H9 (cell line): Measurements from ENCODE around the gene C19orf44. TPM values are rescaled to one million over a fixed set of nuclear protein-coding genes. Genes with fewer than 3 reads are reported as not detected.

Experiments used
- DNase-seq: peaks from one replicate; pipeline ENCODE4 v3.0.0-alpha.2; 2017
- H2AFZ ChIP-seq: one replicate; pipeline ENCODE4 v1.6.1; 2013; ENCODE audit warnings: mild to moderate bottlenecking, low read length, control low read depth, moderate library complexity
- H2AK5ac ChIP-seq: 2 replicates; pipeline ENCODE4 v1.6.1; 2013; ENCODE audit warnings: low read length, control low read depth, mixed read lengths; ENCODE audit not compliant: insufficient read length
- H2BK120ac ChIP-seq: one replicate; pipeline ENCODE4 v1.6.1; 2013; ENCODE audit warnings: low read depth, mild to moderate bottlenecking, low read length, control low read depth, inconsistent platforms; ENCODE audit not compliant: poor library complexity, severe bottlenecking
- H2BK12ac ChIP-seq: 2 replicates; pipeline ENCODE4 v1.6.1; 2013; ENCODE audit warnings: low read length, control low read depth, mixed read lengths, low read depth; ENCODE audit not compliant: insufficient read length
- H2BK15ac ChIP-seq: 2 replicates; pipeline ENCODE4 v1.6.1; 2013; ENCODE audit warnings: low read depth, low read length, control low read depth
- H2BK20ac ChIP-seq: one replicate; pipeline ENCODE4 v1.6.1; 2013; ENCODE audit warnings: low read depth, mild to moderate bottlenecking, low read length, control low read depth, inconsistent platforms; ENCODE audit not compliant: poor library complexity, severe bottlenecking
- H2BK5ac ChIP-seq: 2 replicates; pipeline ENCODE4 v1.6.1; 2013; ENCODE audit warnings: low read length, control low read depth, mixed read lengths; ENCODE audit not compliant: insufficient read length
- H3K14ac ChIP-seq: 2 replicates; pipeline ENCODE4 v1.6.1; 2013; ENCODE audit warnings: low read length, control low read depth; ENCODE audit not compliant: insufficient read depth
- H3K18ac ChIP-seq: 2 replicates; pipeline ENCODE4 v1.6.1; 2013; ENCODE audit warnings: low read depth, mild to moderate bottlenecking, mixed read lengths, low read length, control low read depth; ENCODE audit not compliant: insufficient read length
- H3K23ac ChIP-seq: 2 replicates; pipeline ENCODE4 v1.6.1; 2013; ENCODE audit warnings: low read length, control low read depth, mixed read lengths, low read depth; ENCODE audit not compliant: insufficient read length
- H3K23me2 ChIP-seq: 2 replicates; pipeline ENCODE4 v1.6.1; 2013; ENCODE audit warnings: low read depth, mild to moderate bottlenecking, mixed read lengths, low read length, control low read depth; ENCODE audit not compliant: insufficient read length, poor library complexity, severe bottlenecking
- H3K27ac ChIP-seq: 2 replicates; pipeline ENCODE4 v1.5.1; 2013; ENCODE audit warnings: low read length, control low read depth, mixed read lengths, low read depth; ENCODE audit not compliant: insufficient read length
- H3K27me3 ChIP-seq: 2 replicates; pipeline ENCODE4 v1.6.1; 2013; ENCODE audit warnings: low read length, control low read depth, inconsistent platforms; ENCODE audit not compliant: insufficient read depth
- H3K4ac ChIP-seq: 2 replicates; pipeline ENCODE4 v1.6.1; 2013; ENCODE audit warnings: low read depth, mild to moderate bottlenecking, control low read depth, inconsistent platforms, low read length, moderate library complexity
- H3K4me1 ChIP-seq: 2 replicates; pipeline ENCODE4 v1.6.1; 2013; ENCODE audit warnings: low read length, control low read depth, inconsistent platforms; ENCODE audit not compliant: insufficient read depth
- H3K4me2 ChIP-seq: 2 replicates; pipeline ENCODE4 v1.6.1; 2013; ENCODE audit warnings: low read length, control low read depth, mixed read lengths; ENCODE audit not compliant: insufficient read length, insufficient read depth
- H3K56ac ChIP-seq: 2 replicates; pipeline ENCODE4 v1.6.1; 2013; ENCODE audit warnings: low read depth, mild to moderate bottlenecking, mixed read lengths, low read length, control low read depth; ENCODE audit not compliant: insufficient read length
- H3K79me1 ChIP-seq: 2 replicates; pipeline ENCODE4 v1.6.1; 2013; ENCODE audit warnings: low read depth, mild to moderate bottlenecking, moderate library complexity, low read length, control low read depth, inconsistent platforms; ENCODE audit not compliant: insufficient read depth, poor library complexity, severe bottlenecking
- H3K79me2 ChIP-seq: 2 replicates; pipeline ENCODE4 v1.6.1; 2013; ENCODE audit warnings: low read length, control low read depth, inconsistent platforms; ENCODE audit not compliant: insufficient read depth
- H3K9ac ChIP-seq: 2 replicates; pipeline ENCODE4 v1.6.1; 2013; ENCODE audit warnings: low read length, control low read depth, mixed read lengths; ENCODE audit not compliant: insufficient read length; ENCODE audit errors: extremely low read depth
- H3K9me3 ChIP-seq: one replicate; pipeline ENCODE4 v1.6.1; 2013; ENCODE audit warnings: low read depth, low read length, inconsistent platforms; ENCODE audit not compliant: control insufficient read depth
- H3T11ph ChIP-seq: one replicate; pipeline ENCODE4 v1.6.1; 2013; ENCODE audit warnings: mild to moderate bottlenecking, low read length, control low read depth, inconsistent platforms
- H4K20me1 ChIP-seq: one replicate; pipeline ENCODE4 v1.6.1; 2013; ENCODE audit not compliant: control insufficient read depth, insufficient read length, insufficient read depth
- H4K5ac ChIP-seq: 2 replicates; pipeline ENCODE4 v1.6.1; 2013; ENCODE audit warnings: low read depth, mild to moderate bottlenecking, mixed read lengths, low read length, control low read depth; ENCODE audit not compliant: insufficient read length
- H4K8ac ChIP-seq: replicated peaks from 2 replicates; pipeline ENCODE4 v1.6.1; 2013; ENCODE audit warnings: low read length, control low read depth, mixed read lengths, low read depth; ENCODE audit not compliant: insufficient read length
- H4K91ac ChIP-seq: 2 replicates; pipeline ENCODE4 v1.6.1; 2013; ENCODE audit warnings: low read depth, mild to moderate bottlenecking, moderate library complexity, mixed read lengths, low read length, control low read depth; ENCODE audit not compliant: insufficient read length
- H3K27ac Mint-ChIP-seq, 3 experiments: 2 replicates in 2 of 3; 3 replicates in 1 of 3; pipeline ENCODE4 v1.8.0; 2020 to 2021; ENCODE audit warnings: mixed read lengths in 3 of 3, mild to moderate bottlenecking in 1 of 3, moderate library complexity in 1 of 3
- H3K27me3 Mint-ChIP-seq: 2 replicates; pipeline ENCODE4 v1.8.0; 2021; ENCODE audit warnings: low read depth, mild to moderate bottlenecking, moderate library complexity, mixed read lengths
- H3K36me3 Mint-ChIP-seq, 3 experiments: 2 replicates in 2 of 3; 3 replicates in 1 of 3; pipeline ENCODE4 v1.8.0; 2020 to 2021; ENCODE audit warnings: low read depth in 3 of 3, mixed read lengths in 3 of 3; ENCODE audit not compliant: insufficient read depth in 1 of 3
- H3K4me1 Mint-ChIP-seq, 2 experiments: 2 replicates each; pipeline ENCODE4 v1.8.0; 2020; ENCODE audit warnings: mixed read lengths in 2 of 2
- H3K4me3 Mint-ChIP-seq, 2 experiments: 2 replicates in 1 of 2; 3 replicates in 1 of 2; pipeline ENCODE4 v1.8.0; 2020 to 2021; ENCODE audit warnings: mild to moderate bottlenecking in 2 of 2, mixed read lengths in 2 of 2, moderate library complexity in 1 of 2
- H3K9me3 Mint-ChIP-seq, 2 experiments: 2 replicates in 1 of 2; 3 replicates in 1 of 2; pipeline ENCODE4 v1.8.0; 2020; ENCODE audit warnings: mild to moderate bottlenecking in 2 of 2, mixed read lengths in 2 of 2, moderate library complexity in 1 of 2
- WGBS: extraction: QIAGEN DNeasy Blood & Tissue Kit; methylation state at CpG from one replicate; pipeline ENCODE4 v1.1.7; 2013; ENCODE audit warnings: missing lambda C conversion rate, low lambda C conversion rate, mixed read lengths; ENCODE audit not compliant: insufficient read length; ENCODE audit errors: extremely low coverage; 5-methylcytosine and 5-hydroxymethylcytosine counted together
- total RNA-seq: library from RNA; stranded (reverse); gene quantifications from 2 replicates; pipeline ENCODE4 v1.2.1, GENCODE V29; 2021
- TF ChIP-seq, protein P1 (sequence below): fragments of 200-600 bp; sonication (generic); conservative IDR thresholded peaks from 3 replicates; pipeline ENCODE4 v1.8.0; 2021; ENCODE audit warnings: antibody characterized with exemption, mild to moderate bottlenecking

C19orf44 gene
- total RNA-seq, 1 experiment from 2014 or later: 6.4 TPM

DNA sequence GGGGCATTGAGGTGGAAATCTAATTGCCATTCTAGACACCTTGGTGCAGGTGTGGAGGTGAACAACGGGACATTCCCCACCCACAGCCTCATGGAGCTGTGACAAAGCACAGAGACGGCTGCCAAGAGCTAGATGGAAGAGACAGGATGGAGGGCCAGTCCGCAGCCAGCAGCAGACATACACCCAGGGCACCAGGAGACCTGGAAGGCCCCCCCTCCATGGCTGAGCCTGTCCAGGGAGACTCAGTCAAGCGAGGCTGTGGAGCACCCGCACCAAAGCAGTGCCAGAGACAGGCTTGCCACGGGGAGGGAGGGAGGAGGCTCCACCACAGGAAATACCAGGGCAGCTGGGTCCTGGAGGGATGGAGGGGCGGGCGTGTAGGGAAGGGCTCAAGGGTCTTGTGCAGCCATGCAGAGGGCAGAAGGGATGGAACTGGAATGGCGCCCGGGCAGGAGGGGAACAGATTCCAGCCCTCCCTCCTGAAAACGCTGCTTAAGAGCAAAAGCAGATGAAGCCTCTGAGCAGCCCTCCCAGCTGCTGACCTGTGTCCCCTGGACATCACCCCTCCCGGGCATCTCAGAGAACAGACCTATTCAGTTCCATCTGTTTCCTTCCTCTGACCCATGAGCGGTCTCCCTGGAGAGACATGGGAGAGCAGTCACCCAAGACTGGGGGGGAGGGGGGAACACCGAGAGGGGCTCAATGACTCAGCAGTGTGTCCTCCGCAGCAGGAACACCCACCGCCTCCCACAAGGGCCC, 38.8 kb upstream of the C19orf44 start:
- TF ChIP-seq, protein P1, sequence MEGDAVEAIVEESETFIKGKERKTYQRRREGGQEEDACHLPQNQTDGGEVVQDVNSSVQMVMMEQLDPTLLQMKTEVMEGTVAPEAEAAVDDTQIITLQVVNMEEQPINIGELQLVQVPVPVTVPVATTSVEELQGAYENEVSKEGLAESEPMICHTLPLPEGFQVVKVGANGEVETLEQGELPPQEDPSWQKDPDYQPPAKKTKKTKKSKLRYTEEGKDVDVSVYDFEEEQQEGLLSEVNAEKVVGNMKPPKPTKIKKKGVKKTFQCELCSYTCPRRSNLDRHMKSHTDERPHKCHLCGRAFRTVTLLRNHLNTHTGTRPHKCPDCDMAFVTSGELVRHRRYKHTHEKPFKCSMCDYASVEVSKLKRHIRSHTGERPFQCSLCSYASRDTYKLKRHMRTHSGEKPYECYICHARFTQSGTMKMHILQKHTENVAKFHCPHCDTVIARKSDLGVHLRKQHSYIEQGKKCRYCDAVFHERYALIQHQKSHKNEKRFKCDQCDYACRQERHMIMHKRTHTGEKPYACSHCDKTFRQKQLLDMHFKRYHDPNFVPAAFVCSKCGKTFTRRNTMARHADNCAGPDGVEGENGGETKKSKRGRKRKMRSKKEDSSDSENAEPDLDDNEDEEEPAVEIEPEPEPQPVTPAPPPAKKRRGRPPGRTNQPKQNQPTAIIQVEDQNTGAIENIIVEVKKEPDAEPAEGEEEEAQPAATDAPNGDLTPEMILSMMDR: no peak
- Histone ChIP-seq H3K9me3 (no peaks in the 10 kb centered on the region), H3K27ac (no peak overlapping the region), H4K91ac (no peak overlapping the region), H3K18ac (no peak overlapping the region), H3K14ac (peak overlapping the region; percentile 34; the same call in 1 of the 2 replicates), H3K79me2 (peaks cover 33% of the 10 kb centered on the region; the same call in 1 of the 2 replicates), H3K79me1 (peaks cover 4% of the 10 kb centered on the region), H3K4me2 (no peak overlapping the region), H2AFZ (no peak overlapping the region), H4K20me1 (peaks cover 2% of the 10 kb centered on the region), H3K4ac (no peak overlapping the region), H3K27me3 (no peaks in the 10 kb centered on the region), H3K56ac (no peak overlapping the region), H3K4me1 (peaks cover 12% of the 10 kb centered on the region; the same call in 1 of the 2 replicates), H3K23me2 (no peaks in the 10 kb centered on the region), H4K8ac (no peak overlapping the region), H2AK5ac (no peak overlapping the region), H3K9ac (no peak overlapping the region), H4K5ac (no peak overlapping the region), H2BK5ac (no peak overlapping the region), H3K23ac (no peak overlapping the region), H2BK120ac (no peak overlapping the region), H2BK15ac (no peak overlapping the region), H2BK20ac (no peak overlapping the region), H3T11ph (no peak overlapping the region), H2BK12ac (no peak overlapping the region)
- Mint-ChIP-seq H3K9me3 (no peaks in the 10 kb centered on the region), H3K27me3 (no peaks in the 10 kb centered on the region), H3K27ac (peak overlapping the region; percentile 88 to 97 (median 89)), H3K4me1 (peaks cover 42 to 48% of the 10 kb centered on the region in 2 experiments), H3K36me3 (peaks cover 0 to 2% (median 0%) of the 10 kb centered on the region in 3 experiments; a peak in 2 of 7 replicates), H3K4me3 (peak overlapping the region in 1 of 2 experiments; percentile 53; a peak in 4 of 5 replicates)
- DNase-seq: no peak
- no CpG with 5 or more reads among the region's 16 CpGs for WGBS
